Stimulated activated CD4-positive, alpha-beta T cell treated with anti-CD3 and anti-CD28 coated beads, Interleukin-4, amount 100 ng/mL, for 48 hours (primary cell): ENCODE measurements around the gene PAFAH1B2.

Experiments used
- DNase-seq, 2 donors: peaks; one replicate each; pipeline ENCODE4 v3.0.0-alpha.2; 2020; ENCODE audit warnings: low read depth in 2 of 2

Gene PAFAH1B2

DNA sequence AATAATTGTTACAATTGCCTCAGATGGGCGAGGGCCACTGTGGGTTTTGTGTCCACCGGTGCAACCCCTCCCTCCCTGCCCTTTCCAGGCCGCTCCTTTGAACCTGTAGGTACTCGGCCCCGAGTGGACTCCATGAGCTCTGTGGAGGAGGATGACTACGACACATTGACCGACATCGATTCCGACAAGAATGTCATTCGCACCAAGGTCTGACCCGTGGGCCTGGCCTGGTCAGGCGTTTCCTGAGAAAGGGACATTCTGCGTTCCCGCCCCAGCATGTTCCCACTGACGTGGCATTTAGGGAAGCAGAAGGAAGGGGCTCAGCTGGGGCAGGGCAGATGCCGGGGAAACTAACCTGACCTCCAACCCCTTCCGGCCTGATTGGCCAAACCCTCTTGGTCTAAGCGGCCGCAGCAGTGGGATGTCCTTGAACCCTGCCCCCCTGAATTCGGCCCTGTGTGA lies 44.6 kb downstream of the PAFAH1B2 start:
- no peak for DNase-seq

DNA sequence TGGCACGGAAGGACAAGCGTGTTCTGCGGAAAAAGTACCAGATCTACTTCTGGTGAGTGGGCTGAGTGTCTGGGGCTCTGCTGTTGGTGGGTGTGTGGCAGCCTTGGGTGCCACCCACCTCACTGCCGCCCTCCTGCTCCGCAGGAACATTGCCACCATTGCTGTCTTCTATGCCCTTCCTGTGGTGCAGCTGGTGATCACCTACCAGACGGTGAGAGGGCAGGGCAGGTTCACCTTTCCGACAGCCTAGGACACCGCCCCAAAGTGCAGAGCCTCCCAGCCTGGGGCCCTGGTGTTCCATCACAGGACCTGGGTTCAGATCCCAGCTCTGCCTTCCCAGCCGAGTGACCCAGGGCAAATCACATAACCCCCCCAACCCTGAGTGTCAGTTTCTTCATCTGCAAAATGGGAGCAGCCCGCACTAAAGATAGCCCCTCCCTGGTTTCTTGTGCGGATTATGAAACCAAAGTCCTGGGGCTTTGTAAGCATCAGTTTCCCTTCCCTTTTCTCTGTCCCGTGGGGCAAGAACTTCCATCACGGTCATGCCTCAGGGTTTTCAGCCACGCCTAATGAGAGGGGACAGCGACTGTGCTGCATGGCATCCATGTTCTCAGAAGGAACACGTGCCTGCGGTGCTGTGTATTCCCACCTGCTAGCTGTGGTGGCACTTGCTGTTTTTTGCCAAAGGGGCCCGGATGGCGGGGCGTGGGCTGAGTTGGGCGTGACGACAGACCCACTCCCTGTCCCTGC lies 45.3 kb downstream of the PAFAH1B2 start:
- DNase-seq = no peak

GRCh38 chr11:117189941-117190544 lies 46.0 kb downstream of the PAFAH1B2 start:
- no peak for DNase-seq

- DNase-seq = no peak
These were observed 47.8 kb downstream of the PAFAH1B2 start for GRCh38 chr11:117191680-117192400.

- DNase-seq = no peak
These were observed 48.4 kb downstream of the PAFAH1B2 start for GRCh38 chr11:117192401-117192875.

- DNase-seq = no peak
These were observed 49.3 kb downstream of the PAFAH1B2 start for GRCh38 chr11:117193130-117194020.

DNA sequence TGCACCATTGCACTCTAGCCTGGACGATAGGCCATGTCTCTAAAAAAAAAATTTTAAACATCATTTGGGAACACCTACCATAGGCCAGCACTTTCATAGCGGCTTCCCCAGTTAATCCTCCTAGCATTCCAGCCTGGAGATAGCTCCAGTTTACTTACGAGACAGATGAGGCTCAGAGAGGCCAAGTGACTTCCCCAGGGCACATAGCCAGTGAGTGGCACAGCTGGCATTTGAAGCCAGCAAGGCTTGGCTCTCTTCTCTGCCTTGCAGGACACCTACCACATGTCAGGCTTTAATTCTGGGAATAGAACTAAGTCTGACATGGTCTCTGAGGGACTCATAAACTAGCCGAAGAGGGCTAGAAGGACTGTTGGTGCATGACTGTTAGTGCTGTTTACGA lies 50.2 kb downstream of the PAFAH1B2 start:
- no peak for DNase-seq

DNA sequence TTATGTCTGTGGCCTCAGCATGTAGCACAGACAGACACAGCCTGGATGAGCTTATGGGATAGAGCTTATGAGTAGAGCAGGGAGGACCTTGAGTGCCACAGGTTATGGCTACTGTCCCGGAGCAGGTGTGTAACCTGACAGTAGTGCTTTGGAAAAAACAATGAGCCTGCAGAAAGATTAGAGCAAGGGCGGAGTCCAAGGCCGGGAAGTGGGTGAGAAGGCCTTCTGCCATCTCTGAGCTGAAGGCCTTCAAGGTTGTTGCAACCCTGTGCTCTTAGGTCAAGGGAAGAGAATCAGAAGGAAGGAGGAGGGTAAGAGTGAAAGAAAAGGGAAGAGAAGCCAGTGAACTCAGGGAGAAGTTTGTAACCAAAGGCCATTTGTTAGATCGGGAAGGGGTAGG lies 51.2 kb downstream of the PAFAH1B2 start:
- no peak for DNase-seq

DNA sequence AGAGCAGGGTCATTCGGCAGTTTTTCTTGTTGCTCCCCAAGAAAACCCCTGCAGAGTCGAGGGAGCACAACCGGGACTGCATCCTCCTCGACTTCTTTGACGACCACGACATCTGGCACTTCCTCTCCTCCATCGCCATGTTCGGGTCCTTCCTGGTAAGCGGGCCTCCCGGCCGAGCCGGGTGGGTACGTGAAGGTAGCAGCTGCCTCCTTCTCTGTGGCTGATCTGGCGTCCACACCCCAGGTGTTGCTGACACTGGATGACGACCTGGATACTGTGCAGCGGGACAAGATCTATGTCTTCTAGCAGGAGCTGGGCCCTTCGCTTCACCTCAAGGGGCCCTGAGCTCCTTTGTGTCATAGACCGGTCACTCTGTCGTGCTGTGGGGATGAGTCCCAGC lies 51.7 kb downstream of the PAFAH1B2 start:
- no peak for DNase-seq

DNA sequence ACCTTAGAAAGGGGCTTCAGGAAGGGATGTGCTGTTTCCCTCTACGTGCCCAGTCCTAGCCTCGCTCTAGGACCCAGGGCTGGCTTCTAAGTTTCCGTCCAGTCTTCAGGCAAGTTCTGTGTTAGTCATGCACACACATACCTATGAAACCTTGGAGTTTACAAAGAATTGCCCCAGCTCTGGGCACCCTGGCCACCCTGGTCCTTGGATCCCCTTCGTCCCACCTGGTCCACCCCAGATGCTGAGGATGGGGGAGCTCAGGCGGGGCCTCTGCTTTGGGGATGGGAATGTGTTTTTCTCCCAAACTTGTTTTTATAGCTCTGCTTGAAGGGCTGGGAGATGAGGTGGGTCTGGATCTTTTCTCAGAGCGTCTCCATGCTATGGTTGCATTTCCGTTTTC lies 52.9 kb downstream of the PAFAH1B2 start:
- DNase-seq = no peak

DNA sequence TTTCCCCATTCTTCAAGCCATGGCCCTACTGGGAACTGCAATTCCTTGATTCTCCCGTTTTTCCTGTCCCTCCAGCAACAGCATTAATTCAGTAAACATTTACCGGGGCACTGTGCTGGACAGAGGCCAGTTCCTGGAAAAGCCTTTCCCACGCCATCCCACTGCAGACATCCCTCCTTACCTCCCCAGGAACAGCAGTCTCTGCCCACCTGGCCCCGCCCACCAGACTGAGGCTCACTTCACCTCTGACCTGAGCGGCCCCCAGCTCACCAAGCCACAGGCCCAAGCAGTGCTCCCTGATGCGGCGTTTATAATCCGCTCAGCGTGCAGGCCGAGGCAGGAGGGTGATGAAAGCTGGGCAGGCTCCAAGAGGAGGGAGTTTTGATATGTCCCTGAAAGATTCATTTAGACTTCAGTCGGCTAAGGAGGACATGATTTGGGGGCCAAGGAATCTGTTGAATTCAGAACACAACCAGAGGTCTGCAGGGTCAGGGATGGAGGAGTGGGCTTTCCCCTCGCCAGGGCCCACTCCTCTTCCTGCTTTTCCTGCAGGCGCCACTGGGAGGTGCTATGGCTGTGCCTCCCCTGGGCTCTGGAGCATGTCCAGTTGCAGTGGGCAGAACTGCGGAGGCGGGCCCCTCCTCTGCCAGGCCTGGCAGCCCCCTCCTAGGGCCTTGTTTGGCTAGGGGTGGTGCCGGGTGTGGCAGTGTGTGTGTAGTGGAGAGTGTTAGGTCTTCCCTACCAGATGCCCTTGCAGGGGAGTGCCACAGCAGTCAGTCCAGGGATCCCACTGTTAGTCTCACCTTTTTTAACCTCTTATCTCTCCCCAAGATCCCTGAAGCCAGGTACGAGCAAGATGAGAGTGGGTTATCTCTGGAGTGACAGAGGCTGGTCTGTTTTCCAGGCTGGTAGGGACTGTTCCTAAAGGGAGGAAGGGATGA lies 53.7 kb downstream of the PAFAH1B2 start:
- DNase-seq = no peak

- DNase-seq = no peak
These were observed 54.5 kb downstream of the PAFAH1B2 start for GRCh38 chr11:117198613-117199012.

DNA sequence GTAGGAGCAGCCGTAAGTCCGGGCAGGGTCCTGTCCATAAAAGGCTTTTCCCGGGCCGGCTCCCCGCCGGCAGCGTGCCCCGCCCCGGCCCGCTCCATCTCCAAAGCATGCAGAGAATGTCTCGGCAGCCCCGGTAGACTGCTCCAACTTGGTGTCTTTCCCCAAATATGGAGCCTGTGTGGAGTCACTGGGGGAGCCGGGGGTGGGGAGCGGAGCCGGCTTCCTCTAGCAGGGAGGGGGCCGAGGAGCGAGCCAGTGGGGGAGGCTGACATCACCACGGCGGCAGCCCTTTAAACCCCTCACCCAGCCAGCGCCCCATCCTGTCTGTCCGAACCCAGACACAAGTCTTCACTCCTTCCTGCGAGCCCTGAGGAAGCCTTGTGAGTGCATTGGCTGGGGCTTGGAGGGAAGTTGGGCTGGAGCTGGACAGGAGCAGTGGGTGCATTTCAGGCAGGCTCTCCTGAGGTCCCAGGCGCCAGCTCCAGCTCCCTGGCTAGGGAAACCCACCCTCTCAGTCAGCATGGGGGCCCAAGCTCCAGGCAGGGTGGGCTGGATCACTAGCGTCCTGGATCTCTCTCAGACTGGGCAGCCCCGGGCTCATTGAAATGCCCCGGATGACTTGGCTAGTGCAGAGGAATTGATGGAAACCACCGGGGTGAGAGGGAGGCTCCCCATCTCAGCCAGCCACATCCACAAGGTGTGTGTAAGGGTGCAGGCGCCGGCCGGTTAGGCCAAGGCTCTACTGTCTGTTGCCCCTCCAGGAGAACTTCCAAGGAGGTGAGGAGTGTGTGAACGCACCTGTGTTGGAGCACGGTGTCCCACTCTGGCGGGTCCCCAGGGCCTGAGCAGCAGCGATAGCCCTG lies 55.2 kb downstream of the PAFAH1B2 start, which contains the start of gene TAGLN:
Gene TAGLN (plus strand): TSS at position 318 of the 863 bp plus-strand sequence. CDS start 3,644 bp downstream, outside the sequence.
- no peak for DNase-seq

- DNase-seq = no peak
These were observed 56.1 kb downstream of the PAFAH1B2 start for GRCh38 chr11:117199916-117200812.

- no peak for DNase-seq
These were observed 56.9 kb downstream of the PAFAH1B2 start for GRCh38 chr11:117200813-117201657.

- DNase-seq = no peak
These were observed 57.7 kb downstream of the PAFAH1B2 start for GRCh38 chr11:117201658-117202305.
